ENCODE data around the gene MYB. TPM values are rescaled to one million over a fixed set of nuclear protein-coding genes. Genes with fewer than 3 reads are reported as not detected.

The MYB gene
- total and polyA plus RNA-seq, 2 donors (not counting 3 experiments of a cell fraction or from before 2014, with no cell fraction given): 0.14 to 0.53 TPM

DNA sequence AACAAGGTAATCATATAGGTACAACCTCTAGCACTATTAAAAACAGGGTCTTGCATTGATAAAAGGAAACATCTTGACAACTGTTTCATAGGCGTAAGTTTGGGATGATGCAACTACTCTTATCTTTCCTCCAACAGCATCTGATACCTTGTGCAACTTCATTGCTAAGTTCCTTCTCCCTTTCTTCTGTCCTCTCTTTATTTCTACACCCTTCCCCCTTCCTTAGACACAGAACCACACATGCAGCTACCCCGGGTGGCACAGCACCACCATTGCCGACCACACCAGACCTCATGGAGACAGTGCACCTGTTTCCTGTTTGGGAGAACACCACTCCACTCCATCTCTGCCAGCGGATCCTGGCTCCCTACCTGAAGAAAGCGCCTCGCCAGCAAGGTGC is 14.4 kb downstream of the MYB start:
- H3K27me3 ChIP-seq (ENCODE audit: control insufficient read depth in 2 of 2, insufficient read depth in 2 of 2, low read length in 2 of 2): no peaks in the 10 kb centered on the region
- FAIRE-seq: no peak
- no peak overlapping the region for H2AFZ ChIP-seq (ENCODE audit: low read depth, low read length)
- no peaks in the 10 kb centered on the region for H3K9me3 ChIP-seq (replicated peaks; ENCODE audit: control insufficient read depth, insufficient read depth, low read length)
- no peaks in the 10 kb centered on the region for H3K4me1 ChIP-seq (ENCODE audit: control insufficient read depth, extremely low read depth, insufficient read depth, low read length)
- H4K20me1 ChIP-seq (replicated peaks; ENCODE audit: control insufficient read depth, extremely low read depth, insufficient read depth, low read length): no peaks in the 10 kb centered on the region
- no peaks in the 10 kb centered on the region for H3K9me1 ChIP-seq (replicated peaks; ENCODE audit: control insufficient read depth, extremely low read depth, insufficient read depth, low read length)
- H3K36me3 ChIP-seq (ENCODE audit: control insufficient read depth in 2 of 2, extremely low read depth in 1 of 2, insufficient read depth in 2 of 2, low read length in 2 of 2): no peaks in the 10 kb centered on the region
- ChIA-PET CTCF (interaction anchor here (0.7 kb wide), 1 partner anchor 18 kb away, joined by 3 read pairs; no protein-coding TSS in a partner anchor), POLR2A (no interaction called here)
- H3K79me2 ChIP-seq (ENCODE audit: control insufficient read depth, insufficient read depth, low read length): no peaks in the 10 kb centered on the region
- H3K4me3 ChIP-seq (replicated peaks in 1 of 3; ENCODE audit: insufficient read depth in 1 of 3, low read depth in 1 of 3, low read length in 3 of 3): no peak overlapping the region
- no peak overlapping the region for H3K27ac ChIP-seq (ENCODE audit: insufficient read depth, low read depth, low read length)
- DNase-seq (ENCODE audit: low read depth, low spot score): no peak
- no peak overlapping the region for H3K9ac ChIP-seq (replicated peaks; ENCODE audit: extremely low read depth, insufficient read depth, low read length)
- dilution Hi-C loops (cut with MboI; ENCODE audit: extremely low pct_ligation_motif_present, low sequenced_read_pairs): no loop called here
- no TSS peak for BruUV-seq (replicated peaks)
- intact Hi-C loops (cut with micrococcal nuclease): no loop called here
- TF ChIP-seq, protein P1, sequence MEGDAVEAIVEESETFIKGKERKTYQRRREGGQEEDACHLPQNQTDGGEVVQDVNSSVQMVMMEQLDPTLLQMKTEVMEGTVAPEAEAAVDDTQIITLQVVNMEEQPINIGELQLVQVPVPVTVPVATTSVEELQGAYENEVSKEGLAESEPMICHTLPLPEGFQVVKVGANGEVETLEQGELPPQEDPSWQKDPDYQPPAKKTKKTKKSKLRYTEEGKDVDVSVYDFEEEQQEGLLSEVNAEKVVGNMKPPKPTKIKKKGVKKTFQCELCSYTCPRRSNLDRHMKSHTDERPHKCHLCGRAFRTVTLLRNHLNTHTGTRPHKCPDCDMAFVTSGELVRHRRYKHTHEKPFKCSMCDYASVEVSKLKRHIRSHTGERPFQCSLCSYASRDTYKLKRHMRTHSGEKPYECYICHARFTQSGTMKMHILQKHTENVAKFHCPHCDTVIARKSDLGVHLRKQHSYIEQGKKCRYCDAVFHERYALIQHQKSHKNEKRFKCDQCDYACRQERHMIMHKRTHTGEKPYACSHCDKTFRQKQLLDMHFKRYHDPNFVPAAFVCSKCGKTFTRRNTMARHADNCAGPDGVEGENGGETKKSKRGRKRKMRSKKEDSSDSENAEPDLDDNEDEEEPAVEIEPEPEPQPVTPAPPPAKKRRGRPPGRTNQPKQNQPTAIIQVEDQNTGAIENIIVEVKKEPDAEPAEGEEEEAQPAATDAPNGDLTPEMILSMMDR (IDR thresholded peaks at IDR 0.05; ENCODE audit: extremely low read depth in 1 of 2, insufficient read depth in 1 of 2, low read depth in 1 of 2, low read length in 2 of 2): no peak
- TF ChIP-seq EZH2 (IDR thresholded peaks at IDR 0.05; ENCODE audit: borderline replicate concordance, low read depth, low read length, severe bottlenecking): no peak
- no peak overlapping the region for H3K4me2 ChIP-seq (ENCODE audit: insufficient read depth, low read length)

GRCh38 chr6:135196739-135197510 is 15.8 kb downstream of the MYB start:
- Histone ChIP-seq H3K27ac (ENCODE audit: insufficient read depth, low read depth, low read length) (no peak overlapping the region), H3K4me1 (ENCODE audit: control insufficient read depth, extremely low read depth, insufficient read depth, low read length) (no peaks in the 10 kb centered on the region), H2AFZ (ENCODE audit: low read depth, low read length) (no peak overlapping the region), H3K9me3 (replicated peaks; ENCODE audit: control insufficient read depth, insufficient read depth, low read length) (no peaks in the 10 kb centered on the region), H3K4me2 (ENCODE audit: insufficient read depth, low read length) (no peak overlapping the region), H3K9ac (replicated peaks; ENCODE audit: extremely low read depth, insufficient read depth, low read length) (no peak overlapping the region), H3K4me3 (replicated peaks in 1 of 3; ENCODE audit: insufficient read depth in 1 of 3, low read depth in 1 of 3, low read length in 3 of 3) (no peak overlapping the region), H3K36me3 (ENCODE audit: control insufficient read depth in 2 of 2, extremely low read depth in 1 of 2, insufficient read depth in 2 of 2, low read length in 2 of 2) (no peaks in the 10 kb centered on the region), H3K27me3 (ENCODE audit: control insufficient read depth in 2 of 2, insufficient read depth in 2 of 2, low read length in 2 of 2) (no peaks in the 10 kb centered on the region), H3K79me2 (ENCODE audit: control insufficient read depth, insufficient read depth, low read length) (no peaks in the 10 kb centered on the region), H3K9me1 (replicated peaks; ENCODE audit: control insufficient read depth, extremely low read depth, insufficient read depth, low read length) (no peaks in the 10 kb centered on the region), H4K20me1 (replicated peaks; ENCODE audit: control insufficient read depth, extremely low read depth, insufficient read depth, low read length) (no peaks in the 10 kb centered on the region)
- ChIA-PET POLR2A (no interaction called here), CTCF (interaction anchor here (0.9 to 1.0 kb wide), 2 partner anchors 20 to 222 kb away, joined by 3 read pairs; no protein-coding TSS in a partner anchor)
- DNase-seq (ENCODE audit: low read depth, low spot score): no peak
- no peak for TF ChIP-seq POLR2A (IDR thresholded peaks at IDR 0.05; ENCODE audit: low read depth, low read length)
- TF ChIP-seq, protein P2, sequence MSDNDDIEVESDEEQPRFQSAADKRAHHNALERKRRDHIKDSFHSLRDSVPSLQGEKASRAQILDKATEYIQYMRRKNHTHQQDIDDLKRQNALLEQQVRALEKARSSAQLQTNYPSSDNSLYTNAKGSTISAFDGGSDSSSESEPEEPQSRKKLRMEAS (IDR thresholded peaks at IDR 0.05; ENCODE audit: insufficient read depth, insufficient read length): no peak
- FAIRE-seq: no peak
- dilution Hi-C loops (cut with MboI; ENCODE audit: extremely low pct_ligation_motif_present, low sequenced_read_pairs) (no loop called here), intact Hi-C loops (cut with micrococcal nuclease) (no loop called here)
- no TSS peak for BruUV-seq (replicated peaks)

All from endothelial cell of umbilical vein (primary cell).